LNCAP (cell line): ENCODE data around the gene DNHD1.

Experiments used
- TF ChIP-seq, protein P1 (sequence below): fragments of 450-650 bp; IDR thresholded peaks from 2 replicates; pipeline ENCODE4 v1.5.1; 2017; ENCODE audit warnings: mild to moderate bottlenecking

Gene DNHD1

GRCh38 chr11:6457581-6458320 is 39.3 kb upstream of the DNHD1 start:
- TF ChIP-seq, protein P1, sequence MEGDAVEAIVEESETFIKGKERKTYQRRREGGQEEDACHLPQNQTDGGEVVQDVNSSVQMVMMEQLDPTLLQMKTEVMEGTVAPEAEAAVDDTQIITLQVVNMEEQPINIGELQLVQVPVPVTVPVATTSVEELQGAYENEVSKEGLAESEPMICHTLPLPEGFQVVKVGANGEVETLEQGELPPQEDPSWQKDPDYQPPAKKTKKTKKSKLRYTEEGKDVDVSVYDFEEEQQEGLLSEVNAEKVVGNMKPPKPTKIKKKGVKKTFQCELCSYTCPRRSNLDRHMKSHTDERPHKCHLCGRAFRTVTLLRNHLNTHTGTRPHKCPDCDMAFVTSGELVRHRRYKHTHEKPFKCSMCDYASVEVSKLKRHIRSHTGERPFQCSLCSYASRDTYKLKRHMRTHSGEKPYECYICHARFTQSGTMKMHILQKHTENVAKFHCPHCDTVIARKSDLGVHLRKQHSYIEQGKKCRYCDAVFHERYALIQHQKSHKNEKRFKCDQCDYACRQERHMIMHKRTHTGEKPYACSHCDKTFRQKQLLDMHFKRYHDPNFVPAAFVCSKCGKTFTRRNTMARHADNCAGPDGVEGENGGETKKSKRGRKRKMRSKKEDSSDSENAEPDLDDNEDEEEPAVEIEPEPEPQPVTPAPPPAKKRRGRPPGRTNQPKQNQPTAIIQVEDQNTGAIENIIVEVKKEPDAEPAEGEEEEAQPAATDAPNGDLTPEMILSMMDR: no peak

GRCh38 chr11:6458352-6459098 is 38.6 kb upstream of the DNHD1 start:
- TF ChIP-seq, protein P1: no peak

- TF ChIP-seq, protein P1: no peak
These were observed 38.0 kb upstream of the DNHD1 start for GRCh38 chr11:6459099-6459450.

DNA sequence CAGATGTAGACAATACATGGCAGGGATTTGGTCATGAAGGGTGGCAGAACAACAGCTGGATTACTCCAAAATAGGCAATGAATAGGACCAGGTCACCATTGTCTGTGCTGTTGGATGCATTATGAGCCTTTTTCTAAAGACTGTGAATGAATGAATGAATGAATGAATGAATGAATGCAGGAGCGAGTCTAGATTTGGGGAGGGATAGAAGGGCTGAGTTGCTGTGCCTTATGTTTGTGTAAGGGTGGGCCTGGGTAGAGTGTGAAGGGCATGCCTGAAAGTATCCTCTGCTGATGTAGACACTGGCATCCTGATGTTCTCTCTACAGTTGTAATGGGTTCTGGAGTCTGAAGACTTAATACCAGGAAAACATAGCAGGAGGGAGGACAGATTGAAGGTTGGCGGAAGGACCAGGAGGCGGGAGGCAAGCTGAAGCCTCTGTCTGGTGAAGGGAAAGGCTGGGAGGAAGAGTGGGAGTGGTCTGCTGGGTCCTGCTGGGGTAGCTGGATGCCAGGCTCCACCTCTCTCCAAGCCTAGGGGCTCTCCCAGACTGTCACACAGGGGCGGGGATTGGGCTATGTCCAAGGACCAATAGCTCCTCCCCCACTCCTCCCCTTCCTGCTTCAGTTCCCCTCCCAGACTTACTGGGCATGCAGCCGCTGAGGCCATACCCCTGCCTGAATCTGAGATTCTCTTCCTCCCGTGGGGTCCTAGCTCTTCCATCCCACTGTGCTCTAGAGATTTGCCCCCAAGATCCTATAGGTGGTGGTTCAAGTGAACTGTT is 28.2 kb upstream of the DNHD1 start:
- TF ChIP-seq, protein P1: no peak

- TF ChIP-seq, protein P1: no peak
These were observed 27.5 kb upstream of the DNHD1 start for GRCh38 chr11:6469599-6469998.

GRCh38 chr11:6472934-6473333 is 24.1 kb upstream of the DNHD1 start:
- TF ChIP-seq, protein P1: no peak

DNA sequence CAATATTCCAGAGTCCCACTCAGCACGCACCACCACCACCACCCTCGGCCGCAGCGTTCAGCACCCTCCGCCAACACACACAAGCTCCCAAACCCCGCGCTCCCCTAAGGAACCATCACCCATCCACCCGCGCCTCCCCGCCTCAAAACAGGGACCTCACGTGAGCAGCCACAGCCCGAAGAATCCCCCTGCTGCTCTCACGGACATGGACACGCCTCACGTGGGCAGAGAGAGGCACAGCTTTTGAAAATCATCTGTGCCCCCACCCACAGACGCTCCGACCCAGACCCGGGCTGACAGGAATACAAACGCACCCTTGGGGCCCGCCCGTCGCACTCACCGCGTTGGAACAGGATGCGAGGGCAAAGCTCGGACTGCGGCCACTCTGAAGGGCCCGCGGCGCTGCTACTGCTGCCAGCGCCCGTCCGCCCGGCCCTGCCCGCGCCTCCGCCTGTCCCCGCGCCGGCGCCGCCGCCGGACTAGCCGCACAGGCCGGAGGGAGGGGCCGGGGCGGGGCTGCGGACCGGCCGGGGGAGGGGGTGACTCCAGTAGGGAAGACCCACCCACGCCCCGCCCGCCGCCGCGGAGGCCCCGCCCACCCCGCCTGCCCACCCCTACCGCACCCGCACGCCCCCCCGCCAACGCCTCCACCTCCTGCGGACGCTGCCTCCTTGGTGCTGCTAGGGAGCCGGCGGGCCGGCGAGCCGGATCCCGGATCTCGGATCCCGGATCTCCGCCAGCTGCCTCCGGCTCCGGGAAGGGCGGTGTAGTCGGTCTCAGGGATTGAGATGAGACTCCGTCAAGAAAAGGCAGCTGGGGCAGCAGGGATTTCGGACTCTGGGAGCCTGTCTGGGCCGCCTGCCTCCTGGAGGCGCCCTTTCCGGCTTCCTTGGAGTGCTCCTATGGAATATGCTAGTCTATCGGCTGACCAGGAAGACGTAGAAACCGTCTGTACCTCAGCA is 23.3 kb upstream of the DNHD1 start, which contains the start of gene TRIM3:
TSS of gene TRIM3 (minus strand) at position 491 of the 962 bp plus-strand sequence. CDS start 8,246 bp downstream, outside the sequence.
- TF ChIP-seq, protein P1: peak; percentile 32; the same call in 1 of the 2 replicates
